SK-N-SH (cell line): ENCODE measurements around the gene SKP2. TPM values are rescaled to one million over a fixed set of nuclear protein-coding genes. Genes with fewer than 3 reads are reported as not detected.

ENCODE experiments used
- CTCF ChIA-PET: fragments of 300-600, 350-600 bp; formaldehyde crosslinking; extraction: SDS; loops from one replicate; lab custom pipeline; 2021; lab: Yijun Ruan, JAX
- POLR2A ChIA-PET: fragments of 350-600 bp; sonication (Branson Sonifier 250); formaldehyde crosslinking; extraction: SDS; loops from one replicate; lab custom pipeline; 2020; ENCODE audit warnings: antibody characterized with exemption, inconsistent platforms; lab: Yijun Ruan, JAX
- DNase-seq: peaks from one replicate; pipeline ENCODE4 v3.0.0; 2012
- H2AFZ ChIP-seq: fragments of 200-600 bp; sonication (generic); 2 replicates; pipeline ENCODE4 v1.8.1; 2016; ENCODE audit warnings: antibody characterized with exemption, mild to moderate bottlenecking, low read depth
- H3F3A ChIP-seq: fragments of 200-600 bp; sonication (generic); replicated peaks from 2 replicates; pipeline ENCODE3; 2016; ENCODE audit warnings: antibody characterized with exemption, mild to moderate bottlenecking; ENCODE audit not compliant: insufficient read depth
- H3K27ac ChIP-seq, 2 experiments: fragments of 200-500 bp in 1 of 2; fragments of 200-600 bp in 1 of 2; sonication (Bioruptor generic) in 1 of 2; sonication (generic), shearing (Covaris generic) in 1 of 2; 2 replicates each; pipeline versions ENCODE4 v1.5.1 to v1.6.1; 2014 to 2016; ENCODE audit warnings: low read depth in 2 of 2, inconsistent platforms in 1 of 2, low read length in 1 of 2, mild to moderate bottlenecking in 1 of 2, mixed read lengths in 1 of 2
- H3K27me3 ChIP-seq: fragments of 200-600 bp; sonication (generic), shearing (Covaris generic); 2 replicates; pipeline ENCODE4 v1.6.1; 2016; ENCODE audit warnings: mixed run types; ENCODE audit not compliant: insufficient read depth
- H3K36me3 ChIP-seq, 2 experiments: fragments of 200-500 bp in 1 of 2; fragments of 200-600 bp in 1 of 2; sonication (Bioruptor generic) in 1 of 2; sonication (generic) in 1 of 2; replicated peaks in 1 of 2; 2 replicates each; pipeline versions ENCODE3 to v1.5.1; 2014 to 2016; ENCODE audit warnings: low read length in 1 of 2, mild to moderate bottlenecking in 1 of 2; ENCODE audit not compliant: insufficient read depth in 2 of 2, control insufficient read depth in 1 of 2
- H3K4me1 ChIP-seq, 2 experiments: fragments of 200-500 bp in 1 of 2; fragments of 200-600 bp in 1 of 2; sonication (Bioruptor generic) in 1 of 2; sonication (generic), shearing (Covaris generic) in 1 of 2; 2 replicates each; pipeline versions ENCODE4 v1.5.1 to v1.6.1; 2014 to 2016; ENCODE audit warnings: low read depth in 1 of 2, low read length in 1 of 2, mixed run types in 1 of 2; ENCODE audit not compliant: insufficient read depth in 2 of 2, control insufficient read depth in 1 of 2
- H3K4me2 ChIP-seq: fragments of 200-600 bp; sonication (generic), shearing (Covaris generic); 2 replicates; pipeline ENCODE4 v1.6.1; 2017; ENCODE audit warnings: mixed run types
- H3K4me3 ChIP-seq, 2 experiments: fragments of 200-500 bp in 1 of 2; fragments of 200-600 bp in 1 of 2; sonication (Bioruptor generic) in 1 of 2; sonication (generic), shearing (Covaris generic) in 1 of 2; 2 replicates each; pipeline versions ENCODE4 v1.5.1 to v1.8.1; 2014 to 2016; ENCODE audit warnings: low read depth in 2 of 2, inconsistent platforms in 1 of 2, low read length in 1 of 2, mild to moderate bottlenecking in 1 of 2, mixed read lengths in 1 of 2, moderate library complexity in 1 of 2
- H3K79me2 ChIP-seq: fragments of 200-600 bp; sonication (generic); 2 replicates; pipeline ENCODE4 v1.8.1; 2017; ENCODE audit warnings: mild to moderate bottlenecking; ENCODE audit not compliant: insufficient read depth
- H3K9ac ChIP-seq: fragments of 200-600 bp; sonication (generic); 2 replicates; pipeline ENCODE4 v1.6.1; 2017; ENCODE audit warnings: mixed run types
- H3K9me2 ChIP-seq: fragments of 200-600 bp; sonication (generic); 2 replicates; pipeline ENCODE4 v1.6.1; 2017; ENCODE audit warnings: mixed run types
- H3K9me3 ChIP-seq: fragments of 200-600 bp; sonication (generic); 2 replicates; pipeline ENCODE4 v1.6.1; 2017; ENCODE audit warnings: mixed run types, mild to moderate bottlenecking, moderate library complexity
- H4K20me1 ChIP-seq: fragments of 200-600 bp; sonication (generic); 2 replicates; pipeline ENCODE4 v1.6.1; 2017; ENCODE audit warnings: mild to moderate bottlenecking, mixed run types; ENCODE audit not compliant: insufficient read depth
- CTCF ChIP-seq: fragments of 200-600 bp; sonication (generic); IDR thresholded peaks from 2 replicates; pipeline ENCODE4 v1.6.1; 2017; ENCODE audit warnings: antibody characterized with exemption, mild to moderate bottlenecking, moderate library complexity
- ELF1 ChIP-seq: IDR thresholded peaks from 2 replicates; pipeline ENCODE4 v1.4.0; 2012
- EZH2phosphoT487 ChIP-seq: fragments of 200-600 bp; sonication (generic); IDR thresholded peaks from 2 replicates; pipeline ENCODE4 v1.6.1; 2017; ENCODE audit warnings: low read depth, mixed run types, mild to moderate bottlenecking, antibody characterized with exemption, moderate library complexity, borderline replicate concordance
- GATA2 ChIP-seq: sonication (generic); formaldehyde crosslinking; IDR thresholded peaks from 2 replicates; pipeline ENCODE4 v1.5.0; 2020; ENCODE audit warnings: mild to moderate bottlenecking, missing genetic modification reagents
- JUND ChIP-seq: IDR thresholded peaks from 2 replicates; pipeline ENCODE4 v1.4.0; 2012
- MEF2A ChIP-seq: IDR thresholded peaks from 2 replicates; pipeline ENCODE4 v1.4.0; 2012; ENCODE audit warnings: low read depth, borderline replicate concordance
- NRF1 ChIP-seq: IDR thresholded peaks from 2 replicates; pipeline ENCODE4 v1.6.1; 2012; ENCODE audit warnings: low read depth, mild to moderate bottlenecking, low read length
- RCOR1 ChIP-seq: fragments of 150-350 bp; IDR thresholded peaks from 2 replicates; pipeline ENCODE4 v1.6.1; 2017; ENCODE audit warnings: antibody characterized with exemption, low read length
- USF1 ChIP-seq: IDR thresholded peaks from 2 replicates; pipeline ENCODE4 v1.4.0; 2012; ENCODE audit warnings: low read depth, borderline replicate concordance
- USF2 ChIP-seq: fragments of 150-350 bp; IDR thresholded peaks from 2 replicates; pipeline ENCODE4 v1.6.1; 2017; ENCODE audit warnings: antibody characterized with exemption, low read length, low read depth, borderline replicate concordance
- YY1 ChIP-seq: IDR thresholded peaks from 2 replicates; pipeline ENCODE4 v1.4.0; 2012; ENCODE audit warnings: low read depth, mild to moderate bottlenecking
- ZBTB33 ChIP-seq: IDR thresholded peaks from 2 replicates; pipeline ENCODE4 v1.4.0; 2012; ENCODE audit warnings: low read depth, borderline replicate concordance
- polyA plus RNA-seq, 3 experiments: library from polyadenylated mRNA; depleted of rRNA; stranded (reverse); fragments of >200 nt; gene quantifications; 2 replicates each; pipeline ENCODE4 v1.2.3, GENCODE V29; 2012
- TF ChIP-seq, protein P1 (sequence below): IDR thresholded peaks from 2 replicates; pipeline ENCODE4; 2012

The SKP2 gene
- polyA plus RNA-seq, 1 of the 3 experiments (the other 2 are of a cell fraction) = 12.4 TPM

GRCh38 chr5:36205329-36205728 lies 53.4 kb downstream of the SKP2 start (continued):
- no peak for TF ChIP-seq ELF1
- TF ChIP-seq CTCF = no peak
- no peak for TF ChIP-seq ZBTB33
- TF ChIP-seq JUND = no peak
- no peak for TF ChIP-seq RCOR1
- TF ChIP-seq, all 33 proteins: peak for 0

DNA sequence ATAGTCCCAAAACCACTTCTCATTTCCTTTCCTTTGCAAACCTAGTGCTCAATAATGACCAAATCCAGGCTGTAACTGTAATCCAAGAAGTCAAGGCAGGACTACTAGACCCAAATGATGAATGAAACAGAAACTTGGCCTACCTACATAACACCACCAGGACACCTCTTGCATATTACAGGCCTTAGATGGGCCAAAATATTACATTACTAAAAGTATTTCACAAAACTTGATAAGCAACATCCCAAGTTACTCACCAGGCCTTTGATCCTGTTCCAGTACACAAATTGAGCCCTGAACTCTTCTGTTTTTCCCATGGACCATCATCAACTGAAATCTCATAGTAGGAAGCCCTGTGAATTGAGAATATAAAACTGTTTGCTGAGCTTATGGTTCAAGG lies 55.0 kb downstream of the SKP2 start:
- H3K4me3 ChIP-seq = no peak overlapping the region
- H3K4me1 ChIP-seq = no peaks in the 10 kb centered on the region
- no peak for DNase-seq
- no peak overlapping the region for H3K9ac ChIP-seq
- H3K27me3 ChIP-seq = no peaks in the 10 kb centered on the region
- H3K4me2 ChIP-seq = no peak overlapping the region
- no peaks in the 10 kb centered on the region for H3K79me2 ChIP-seq
- no peaks in the 10 kb centered on the region for H3K9me2 ChIP-seq
- peaks cover 15% of the 10 kb centered on the region for H3F3A ChIP-seq
- no peak overlapping the region for H2AFZ ChIP-seq
- ChIA-PET POLR2A (no interaction called here), CTCF (interaction anchor here (1.2 kb wide), 1 partner anchor 28 kb away, joined by 5 read pairs; no protein-coding TSS in a partner anchor)
- no peaks in the 10 kb centered on the region for H4K20me1 ChIP-seq
- no peak for TF ChIP-seq MEF2A
- TF ChIP-seq NRF1 = no peak
- TF ChIP-seq, protein P1, sequence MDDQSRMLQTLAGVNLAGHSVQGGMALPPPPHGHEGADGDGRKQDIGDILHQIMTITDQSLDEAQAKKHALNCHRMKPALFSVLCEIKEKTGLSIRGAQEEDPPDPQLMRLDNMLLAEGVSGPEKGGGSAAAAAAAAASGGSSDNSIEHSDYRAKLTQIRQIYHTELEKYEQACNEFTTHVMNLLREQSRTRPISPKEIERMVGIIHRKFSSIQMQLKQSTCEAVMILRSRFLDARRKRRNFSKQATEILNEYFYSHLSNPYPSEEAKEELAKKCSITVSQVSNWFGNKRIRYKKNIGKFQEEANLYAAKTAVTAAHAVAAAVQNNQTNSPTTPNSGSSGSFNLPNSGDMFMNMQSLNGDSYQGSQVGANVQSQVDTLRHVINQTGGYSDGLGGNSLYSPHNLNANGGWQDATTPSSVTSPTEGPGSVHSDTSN = no peak
- TF ChIP-seq USF1 = no peak
- no peak for TF ChIP-seq RCOR1
- TF ChIP-seq CTCF = no peak
- TF ChIP-seq ELF1 = no peak
- no peak for TF ChIP-seq YY1
- TF ChIP-seq USF2 = no peak
- no peak for TF ChIP-seq GATA2 (CRISPR knock-in tag)
- TF ChIP-seq EZH2phosphoT487 = no peak
- H3K36me3 ChIP-seq = peaks cover 33 to 43% of the 10 kb centered on the region in 2 experiments
- H3K27ac ChIP-seq = no peak overlapping the region
- no peaks in the 10 kb centered on the region for H3K9me3 ChIP-seq
